Keratinocyte (primary cell): ENCODE data around the gene MAPK4. TPM values are rescaled to one million over a fixed set of nuclear protein-coding genes. Genes with fewer than 3 reads are reported as not detected.
"Not testable (repeated sequence)": the region's sequence is repeated elsewhere in the genome, so short reads cannot be mapped to it uniquely, and the experiment has no call there.

Source experiments
- DNase-seq: peaks from one replicate; pipeline ENCODE4 v3.0.0-alpha.2; 2011; ENCODE audit warnings: low read depth, missing footprints, low spot score
- FAIRE-seq: peaks from 2 replicates; lab custom pipeline; 2011; peaks lifted over from hg19 to GRCh38; lab: Jason Lieb, UNC
- H2AFZ ChIP-seq: 2 replicates; pipeline ENCODE4 v1.6.0; 2012; ENCODE audit warnings: low read length, control low read depth, inconsistent platforms; ENCODE audit not compliant: control insufficient read depth
- H3K27ac ChIP-seq: 2 replicates; pipeline ENCODE4 v1.5.1; 2011; ENCODE audit warnings: low read length; ENCODE audit not compliant: control insufficient read depth, insufficient read depth
- H3K27me3 ChIP-seq: 3 replicates; pipeline ENCODE4 v1.6.0; 2011; ENCODE audit warnings: low read length; ENCODE audit not compliant: control insufficient read depth, insufficient read depth; ENCODE audit errors: extremely low read depth
- H3K36me3 ChIP-seq, 2 experiments: 2 replicates in 1 of 2; 3 replicates in 1 of 2; pipeline ENCODE4 v1.5.1; 2011; ENCODE audit warnings: low read length in 2 of 2, mild to moderate bottlenecking in 1 of 2; ENCODE audit not compliant: control insufficient read depth in 2 of 2, insufficient read depth in 2 of 2; ENCODE audit errors: extremely low read depth in 1 of 2
- H3K4me1 ChIP-seq: 3 replicates; pipeline ENCODE4 v1.5.1; 2011; ENCODE audit warnings: low read length; ENCODE audit not compliant: control insufficient read depth, insufficient read depth; ENCODE audit errors: extremely low read depth
- H3K4me2 ChIP-seq: 3 replicates; pipeline ENCODE4 v1.6.0; 2011; ENCODE audit warnings: low read depth, low read length; ENCODE audit not compliant: control insufficient read depth, insufficient read depth; ENCODE audit errors: extremely low read depth
- H3K4me3 ChIP-seq, 3 experiments: fragments of 200-600 bp in 1 of 3; sonication (generic) in 1 of 3; 2 replicates in 2 of 3; 3 replicates in 1 of 3; pipeline ENCODE4 v1.5.1; 2011 to 2016; ENCODE audit warnings: low read length in 3 of 3, mild to moderate bottlenecking in 3 of 3, control low read depth in 2 of 3, inconsistent platforms in 1 of 3, low read depth in 1 of 3, mixed read lengths in 1 of 3, mixed run types in 1 of 3, moderate library complexity in 1 of 3; ENCODE audit not compliant: control insufficient read depth in 2 of 3, insufficient read depth in 2 of 3; ENCODE audit errors: extremely low read depth in 1 of 3
- H3K79me2 ChIP-seq: 2 replicates; pipeline ENCODE4 v1.6.0; 2012; ENCODE audit warnings: low read length; ENCODE audit not compliant: control insufficient read depth, insufficient read depth
- H3K9ac ChIP-seq: 3 replicates; pipeline ENCODE4 v1.6.0; 2011; ENCODE audit warnings: low read length; ENCODE audit not compliant: control insufficient read depth, insufficient read depth; ENCODE audit errors: extremely low read depth
- H3K9me1 ChIP-seq: 3 replicates; pipeline ENCODE4 v1.6.0; 2011; ENCODE audit warnings: low read length; ENCODE audit not compliant: control insufficient read depth, insufficient read depth; ENCODE audit errors: extremely low read depth
- H3K9me3 ChIP-seq: 2 replicates; pipeline ENCODE4 v1.5.1; 2012; ENCODE audit warnings: low read depth, low read length; ENCODE audit not compliant: control insufficient read depth
- H4K20me1 ChIP-seq: 3 replicates; pipeline ENCODE4 v1.6.0; 2011; ENCODE audit warnings: low read length; ENCODE audit not compliant: control insufficient read depth, insufficient read depth; ENCODE audit errors: extremely low read depth
- EZH2 ChIP-seq: IDR thresholded peaks from one replicate; pipeline ENCODE4 v1.6.1; 2012; ENCODE audit warnings: inconsistent platforms, mild to moderate bottlenecking, low read length, moderate library complexity
- dilution Hi-C: fragments of 300-500 bp; cut with MboI; formaldehyde crosslinking; loops from one replicate; pipeline ENCODE4 v1.7.0; 2020; ENCODE audit warnings: low sequenced_read_pairs; ENCODE audit not compliant: extremely low pct_ligation_motif_present
- polyA plus RNA-seq, 5 experiments: library from polyadenylated mRNA; depleted of rRNA in 3 of 5; stranded (reverse) in 3 of 5; stranded (forward) in 1 of 5; unstranded in 1 of 5; fragments of >200 nt; gene quantifications; 1 replicate in 1 of 5; 2 replicates in 3 of 5; 3 replicates in 1 of 5; pipeline versions ENCODE4 v1.2.1 to v1.2.3, GENCODE V29; 2011 to 2012; ENCODE audit warnings: missing spikeins in 2 of 5, low read depth in 1 of 5, low replicate concordance in 1 of 5
- TF ChIP-seq, protein P1 (sequence below), 3 experiments: IDR thresholded peaks in 1 of 3; conservative IDR thresholded peaks in 1 of 3; optimal IDR thresholded peaks in 1 of 3; 2 replicates in 2 of 3; 3 replicates in 1 of 3; pipeline versions ENCODE3 to v1.5.1; 2011; ENCODE audit warnings: low read length in 3 of 3, mild to moderate bottlenecking in 3 of 3, moderate library complexity in 2 of 3, control low read depth in 1 of 3, inconsistent platforms in 1 of 3; ENCODE audit not compliant: insufficient read depth in 2 of 3; ENCODE audit errors: extremely low read depth in 1 of 3

Gene MAPK4
- polyA plus RNA-seq, 1 donor (not counting 4 experiments of a cell fraction or from before 2014, with no cell fraction given): not detected

DNA sequence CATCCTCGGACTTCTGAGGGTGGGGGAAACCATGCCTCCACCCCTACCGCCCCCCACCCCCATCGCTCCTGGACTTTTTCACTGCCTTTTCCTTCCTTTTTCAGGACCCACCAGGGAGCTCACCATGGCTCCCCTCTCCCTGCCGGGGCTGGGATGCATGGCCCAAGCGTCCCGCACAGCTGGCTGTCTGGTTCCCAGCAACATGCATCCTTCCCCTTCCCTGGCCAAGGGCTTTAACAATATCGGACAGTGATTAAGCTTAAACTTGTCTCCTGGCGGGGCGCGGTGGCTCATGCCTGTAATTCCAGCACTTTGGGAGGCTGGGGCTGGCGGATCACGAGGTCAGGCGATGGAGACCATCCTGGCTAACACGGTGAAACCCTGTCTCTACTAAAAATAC, 215.8 kb downstream of the MAPK4 start:
- Histone ChIP-seq H3K27me3 (no peaks in the 10 kb centered on the region), H3K27ac (no peak overlapping the region), H3K4me1 (no peaks in the 10 kb centered on the region), H2AFZ (no peak overlapping the region), H3K79me2 (no peaks in the 10 kb centered on the region), H3K4me2 (no peak overlapping the region), H3K4me3 (no peak overlapping the region), H3K9me3 (no peaks in the 10 kb centered on the region), H3K9ac (no peak overlapping the region), H4K20me1 (no peaks in the 10 kb centered on the region), H3K36me3 (no peaks in the 10 kb centered on the region), H3K9me1 (no peaks in the 10 kb centered on the region)
- no peak for TF ChIP-seq EZH2
- TF ChIP-seq, protein P1, sequence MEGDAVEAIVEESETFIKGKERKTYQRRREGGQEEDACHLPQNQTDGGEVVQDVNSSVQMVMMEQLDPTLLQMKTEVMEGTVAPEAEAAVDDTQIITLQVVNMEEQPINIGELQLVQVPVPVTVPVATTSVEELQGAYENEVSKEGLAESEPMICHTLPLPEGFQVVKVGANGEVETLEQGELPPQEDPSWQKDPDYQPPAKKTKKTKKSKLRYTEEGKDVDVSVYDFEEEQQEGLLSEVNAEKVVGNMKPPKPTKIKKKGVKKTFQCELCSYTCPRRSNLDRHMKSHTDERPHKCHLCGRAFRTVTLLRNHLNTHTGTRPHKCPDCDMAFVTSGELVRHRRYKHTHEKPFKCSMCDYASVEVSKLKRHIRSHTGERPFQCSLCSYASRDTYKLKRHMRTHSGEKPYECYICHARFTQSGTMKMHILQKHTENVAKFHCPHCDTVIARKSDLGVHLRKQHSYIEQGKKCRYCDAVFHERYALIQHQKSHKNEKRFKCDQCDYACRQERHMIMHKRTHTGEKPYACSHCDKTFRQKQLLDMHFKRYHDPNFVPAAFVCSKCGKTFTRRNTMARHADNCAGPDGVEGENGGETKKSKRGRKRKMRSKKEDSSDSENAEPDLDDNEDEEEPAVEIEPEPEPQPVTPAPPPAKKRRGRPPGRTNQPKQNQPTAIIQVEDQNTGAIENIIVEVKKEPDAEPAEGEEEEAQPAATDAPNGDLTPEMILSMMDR (optimal IDR thresholded peaks at IDR 0.05 in 1 of 3, IDR thresholded peaks at IDR 0.05 in 1 of 3, conservative IDR thresholded peaks at IDR 0.05 in 1 of 3; ENCODE audit: extremely low read depth in 1 of 3, insufficient read depth in 2 of 3, low read length in 3 of 3): no peak
- DNase-seq: no peak
- dilution Hi-C loops: no loop called here
- FAIRE-seq: no peak

GRCh38 chr18:50776383-50776782, 216.5 kb downstream of the MAPK4 start:
- Histone ChIP-seq H3K4me2 (no peak overlapping the region), H3K9me3 (no peaks in the 10 kb centered on the region), H3K27ac (no peak overlapping the region), H3K79me2 (no peaks in the 10 kb centered on the region), H2AFZ (no peak overlapping the region), H3K9me1 (no peaks in the 10 kb centered on the region), H3K9ac (no peak overlapping the region), H3K4me3 (no peak overlapping the region), H3K4me1 (no peaks in the 10 kb centered on the region), H3K36me3 (no peaks in the 10 kb centered on the region), H3K27me3 (no peaks in the 10 kb centered on the region), H4K20me1 (no peaks in the 10 kb centered on the region)
- FAIRE-seq (no peak), DNase-seq (no peak)
- TF ChIP-seq, protein P1 (optimal IDR thresholded peaks at IDR 0.05 in 1 of 3, IDR thresholded peaks at IDR 0.05 in 1 of 3, conservative IDR thresholded peaks at IDR 0.05 in 1 of 3; ENCODE audit: extremely low read depth in 1 of 3, insufficient read depth in 2 of 3, low read length in 3 of 3): no peak
- TF ChIP-seq EZH2: no peak
- dilution Hi-C loops: no loop called here

GRCh38 chr18:50779021-50779420, 219.1 kb downstream of the MAPK4 start:
- H3K4me3 ChIP-seq, dilution Hi-C loops, H2AFZ ChIP-seq, H4K20me1 ChIP-seq, H3K27ac ChIP-seq, H3K9me1 ChIP-seq, H3K36me3 ChIP-seq, H3K79me2 ChIP-seq, DNase-seq, H3K9ac ChIP-seq, H3K4me1 ChIP-seq, FAIRE-seq, H3K4me2 ChIP-seq, H3K27me3 ChIP-seq, H3K9me3 ChIP-seq: not testable (repeated sequence)
